ENCODE results near the gene NTNG1.
"Not testable (repeated sequence)": the region's sequence is repeated elsewhere in the genome, so short reads cannot be mapped to it uniquely, and the experiment has no call there.

Gene NTNG1

DNA sequence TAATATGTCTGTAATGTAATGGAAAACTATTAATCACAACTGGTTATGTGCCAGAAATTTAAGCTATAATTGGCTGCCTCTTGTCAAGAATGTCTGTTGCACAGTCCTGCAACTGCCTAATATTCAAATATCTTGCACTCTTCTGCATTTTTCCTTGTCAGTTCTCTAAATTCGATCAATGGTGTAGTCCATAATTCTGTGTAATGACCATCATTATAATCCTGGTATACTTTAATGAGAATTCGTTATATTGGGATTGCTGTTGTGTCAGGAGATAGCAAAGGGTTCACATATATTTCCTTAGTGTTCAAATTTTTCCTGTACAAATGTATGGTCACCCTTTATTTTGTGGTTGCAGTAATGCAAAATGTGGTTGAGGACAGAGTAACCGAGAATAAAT lies 4.8 kb downstream of the NTNG1 start:
- DNase-seq: no peak

GRCh38 chr1:107147843-107148242 lies 7.0 kb downstream of the NTNG1 start:
- DNase-seq: no peak

DNA sequence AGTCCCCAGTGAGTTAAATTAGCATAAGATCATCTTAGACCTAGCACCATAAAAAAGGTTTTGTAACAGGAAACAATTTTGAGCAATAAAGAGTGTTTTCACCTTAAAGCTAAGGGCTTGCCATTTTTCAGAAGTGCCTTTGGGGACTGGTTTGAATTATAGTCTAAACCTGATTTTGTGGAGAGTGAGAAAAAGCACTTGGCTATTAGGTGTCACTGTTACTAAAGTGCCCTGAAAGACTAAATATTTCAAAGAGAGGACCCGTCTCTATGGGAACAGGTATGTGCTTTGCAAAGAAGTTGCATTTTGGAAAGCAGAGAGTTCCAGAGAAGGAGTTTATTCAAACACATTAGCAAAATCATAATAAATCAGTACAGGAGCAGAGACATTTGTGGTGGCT lies 9.1 kb downstream of the NTNG1 start:
- DNase-seq: no peak

DNA sequence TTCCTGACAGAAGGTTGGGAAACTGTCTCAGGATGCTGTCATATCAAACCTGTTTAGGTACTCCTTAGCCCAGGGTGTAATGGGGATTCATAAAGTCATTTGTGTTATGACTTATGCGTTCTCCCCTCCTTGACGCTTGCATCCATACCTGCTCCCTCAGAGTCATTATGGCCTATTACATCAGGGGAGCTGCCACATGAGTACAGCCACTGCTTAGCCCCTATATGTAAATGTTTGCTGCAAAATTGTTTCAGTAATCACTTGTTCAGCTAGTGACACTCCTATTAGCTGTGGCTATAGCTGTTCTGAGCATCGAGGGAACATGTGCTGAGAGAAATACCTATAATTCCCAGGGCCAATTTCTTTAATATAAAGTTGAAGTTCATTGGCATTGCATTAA lies 10.5 kb downstream of the NTNG1 start:
- no peak for DNase-seq

DNA sequence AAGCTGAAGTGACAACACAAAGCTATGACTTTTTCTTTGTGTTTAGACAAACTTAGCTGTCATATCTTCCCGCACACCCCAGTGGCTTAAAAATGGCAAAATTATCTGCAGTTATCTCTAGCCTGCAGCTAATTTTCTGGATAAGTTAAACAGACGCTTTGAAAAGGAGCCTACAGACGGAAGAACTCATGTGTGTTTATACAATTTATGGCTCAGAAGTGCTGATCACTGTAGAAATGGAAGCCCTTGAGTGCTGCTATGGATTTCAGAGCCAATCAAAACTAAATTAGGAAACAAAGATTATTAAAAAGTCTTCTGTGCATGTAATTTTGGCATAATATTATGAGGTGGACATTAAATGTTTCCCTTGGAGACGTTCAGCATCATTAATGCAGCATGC lies 11.6 kb downstream of the NTNG1 start:
- DNase-seq: no peak

DNA sequence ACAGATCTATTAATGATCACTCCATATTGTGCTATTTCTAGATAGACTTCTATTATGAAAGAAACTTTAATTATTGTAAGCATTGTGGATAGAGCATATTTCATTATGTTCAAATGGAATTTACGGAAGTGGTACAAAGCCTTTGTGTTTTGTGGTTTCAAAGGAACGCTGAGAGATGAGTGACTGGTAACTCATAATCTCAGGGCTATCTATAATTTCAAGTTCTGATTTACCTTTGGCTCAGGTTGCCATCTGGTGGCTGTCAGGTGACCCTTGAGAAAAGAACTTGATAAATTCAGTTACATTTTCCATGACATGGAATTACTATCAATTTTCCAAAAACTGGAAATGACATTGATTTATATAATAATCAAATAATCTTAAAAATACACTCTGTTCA lies 12.2 kb downstream of the NTNG1 start:
- no peak for DNase-seq

DNA sequence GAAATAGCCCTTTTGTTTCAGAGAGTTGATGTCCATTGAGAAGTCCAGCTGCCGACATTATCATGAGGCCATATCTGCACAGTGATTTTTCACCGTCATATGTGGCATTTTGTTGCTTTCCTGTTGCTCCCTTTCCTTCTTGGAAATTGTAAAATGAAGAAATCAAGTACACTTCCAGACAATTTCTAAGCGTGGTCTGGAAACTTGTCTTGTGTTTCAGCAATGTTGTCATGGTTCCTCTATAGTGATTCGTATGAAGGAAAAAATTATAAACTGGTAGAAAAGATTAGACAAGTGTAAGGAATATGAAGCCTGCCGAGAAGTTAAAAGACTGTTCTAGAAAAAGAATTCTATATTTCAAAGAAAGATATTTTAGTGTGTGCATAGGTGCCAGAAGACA lies 17.7 kb downstream of the NTNG1 start:
- no peak for DNase-seq

DNA sequence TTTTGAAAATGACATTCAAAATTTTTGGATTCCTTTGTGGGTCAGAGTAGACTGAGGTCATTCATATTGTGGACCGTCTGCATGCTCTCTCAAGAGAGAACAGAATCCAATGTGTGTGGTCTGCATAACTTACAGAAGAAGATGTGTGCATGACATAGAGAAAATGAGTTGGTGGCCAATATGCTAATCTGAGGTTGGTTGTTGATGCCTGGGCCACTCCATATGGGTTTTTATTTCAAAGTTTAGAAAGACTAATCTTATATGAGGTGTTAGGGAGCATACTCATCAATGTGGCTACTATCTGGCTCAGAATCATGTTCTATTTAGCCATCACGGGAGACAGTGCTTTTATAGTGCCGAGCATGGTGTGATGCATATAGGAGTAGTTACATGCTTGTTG lies 18.2 kb downstream of the NTNG1 start:
- DNase-seq: no peak

DNA sequence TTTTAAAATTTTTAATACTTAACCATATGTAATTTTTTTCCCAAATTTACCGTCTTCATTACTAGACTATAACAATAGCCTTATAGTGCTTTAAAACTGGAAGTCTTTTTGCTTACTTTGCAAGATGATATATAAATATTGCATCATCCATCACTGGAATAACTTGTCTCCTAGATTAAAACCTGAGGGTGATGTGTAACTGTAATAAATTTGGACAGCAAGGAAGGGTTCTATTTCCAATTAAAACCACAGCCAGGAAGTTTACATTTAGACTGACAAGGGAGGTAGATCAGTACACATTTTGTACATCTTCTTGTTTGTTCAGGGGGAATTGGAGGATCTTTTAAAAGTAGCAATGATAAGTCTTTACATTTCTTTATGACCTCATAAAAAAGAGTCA lies 21.9 kb downstream of the NTNG1 start:
- DNase-seq: no peak

GRCh38 chr1:107164901-107165300 lies 24.1 kb downstream of the NTNG1 start:
- not testable (repeated sequence) for DNase-seq

GRCh38 chr1:107169615-107170014 lies 28.8 kb downstream of the NTNG1 start:
- DNase-seq: no peak

DNA sequence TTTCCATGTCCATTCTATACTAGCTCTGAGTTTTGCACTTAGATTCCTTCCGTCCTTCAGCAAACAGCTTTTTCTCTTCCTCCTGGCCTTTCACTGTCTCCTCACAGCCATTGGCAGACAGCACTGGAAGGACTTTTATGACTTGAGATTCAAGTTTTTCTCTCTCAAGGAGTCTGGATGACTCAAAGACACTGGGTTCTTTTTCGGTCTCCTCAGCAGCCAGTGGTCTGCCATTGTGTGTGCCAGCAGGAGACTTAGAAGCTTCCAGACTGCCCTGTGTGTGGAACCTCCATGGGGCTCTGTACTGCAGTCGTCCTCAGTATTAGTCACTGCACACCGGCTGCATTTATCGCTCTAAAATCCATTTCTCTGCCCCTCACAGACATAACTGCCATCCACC lies 30.5 kb downstream of the NTNG1 start:
- DNase-seq: no peak

GRCh38 chr1:107172450-107173170 lies 31.8 kb downstream of the NTNG1 start:
- no peak for DNase-seq

DNA sequence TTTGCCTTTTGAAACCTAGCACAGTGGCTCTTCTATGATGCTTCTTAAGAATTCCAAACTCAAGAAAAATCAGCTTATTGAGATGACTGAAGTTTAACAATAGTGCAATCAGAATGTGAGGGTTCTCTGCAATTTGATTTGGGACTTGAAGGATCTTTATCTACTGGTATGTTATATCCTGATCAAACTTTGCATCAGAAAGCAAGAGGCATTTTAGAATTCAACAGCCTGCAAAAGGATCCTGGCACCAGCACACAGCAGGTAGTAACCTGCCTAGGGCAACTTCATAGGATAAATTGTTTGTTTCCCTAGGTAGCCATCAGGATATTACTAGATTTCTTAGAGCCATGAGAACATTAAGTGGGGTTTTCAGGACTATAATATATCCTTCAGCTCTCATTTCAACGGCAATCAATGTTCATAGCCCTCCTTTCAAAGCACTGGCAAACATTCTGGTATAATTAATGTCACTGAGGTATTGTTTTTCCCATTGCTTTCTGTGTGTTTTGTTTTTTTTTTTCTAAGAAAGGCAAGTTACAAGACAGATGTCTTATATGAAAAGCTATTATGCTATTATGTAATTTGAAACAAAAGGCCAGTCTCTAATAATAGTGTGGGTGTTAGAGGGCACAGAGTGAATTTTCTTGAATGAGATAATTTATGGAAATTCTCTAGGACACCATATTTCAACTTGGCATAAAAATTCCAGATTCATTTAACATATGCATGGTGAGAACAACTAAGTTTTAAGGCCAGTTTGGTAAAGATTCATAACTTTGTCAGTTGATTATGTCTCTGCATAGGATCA lies 34.5 kb downstream of the NTNG1 start:
- no peak for DNase-seq

DNA sequence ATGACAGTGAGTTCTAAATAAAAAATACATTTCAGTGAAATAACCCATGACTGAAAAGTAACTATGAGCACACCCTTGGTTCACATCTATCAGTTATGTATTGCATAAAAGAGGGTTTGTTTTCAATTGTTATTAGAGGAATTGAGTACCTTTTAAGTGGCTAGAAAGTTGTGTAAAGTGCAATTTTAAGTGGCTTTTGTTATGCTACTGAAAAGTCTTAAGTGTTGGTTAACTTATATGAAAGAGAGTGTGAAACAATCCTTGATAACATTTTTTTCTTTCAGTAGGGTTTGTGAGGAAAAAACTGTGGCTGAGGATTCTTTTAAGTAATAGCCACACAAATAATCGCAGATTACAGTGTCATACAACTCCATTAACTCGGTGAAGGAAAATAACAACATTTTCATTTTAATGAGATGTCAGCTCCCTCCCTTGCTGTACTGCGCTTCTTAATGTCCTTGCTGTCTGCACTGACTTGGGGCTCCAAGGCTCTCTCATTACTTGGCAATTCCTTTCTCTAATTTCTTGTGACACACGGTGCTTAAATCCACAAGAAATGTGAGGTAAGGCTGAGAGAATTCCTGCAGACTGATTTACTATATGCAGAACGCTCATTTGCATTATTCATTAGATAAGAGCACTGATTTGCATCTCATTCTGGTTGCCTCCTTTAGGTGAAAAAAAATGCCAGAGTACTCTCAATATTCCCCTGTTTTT lies 40.6 kb downstream of the NTNG1 start:
- DNase-seq: no peak

- no peak for DNase-seq
Measured at GRCh38 chr1:107183011-107183410, 42.2 kb downstream of the NTNG1 start.

GRCh38 chr1:107184888-107185287 lies 44.0 kb downstream of the NTNG1 start:
- no peak for DNase-seq

GRCh38 chr1:107187399-107187798 lies 46.6 kb downstream of the NTNG1 start:
- DNase-seq: no peak

GRCh38 chr1:107188160-107188559 lies 47.3 kb downstream of the NTNG1 start:
- no peak for DNase-seq

DNA sequence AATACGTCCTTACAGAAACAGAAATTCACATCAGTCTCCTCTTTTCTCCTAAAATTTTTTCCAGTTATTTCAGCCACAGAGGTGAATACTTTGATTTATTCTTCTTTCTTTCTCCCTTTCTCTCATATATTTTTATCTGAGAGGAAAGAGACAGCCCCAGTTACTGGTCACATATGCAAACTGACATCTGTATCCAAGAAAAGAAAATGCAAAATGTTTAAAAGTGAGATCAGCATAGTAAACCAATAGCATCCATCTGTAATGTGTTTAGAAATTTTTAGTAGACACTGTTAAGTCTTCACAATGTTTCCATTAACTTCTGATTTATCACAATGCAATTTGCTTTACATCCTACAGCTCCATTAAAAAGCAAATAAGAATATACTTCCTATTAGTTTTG lies 53.5 kb downstream of the NTNG1 start:
- DNase-seq: no peak

DNA sequence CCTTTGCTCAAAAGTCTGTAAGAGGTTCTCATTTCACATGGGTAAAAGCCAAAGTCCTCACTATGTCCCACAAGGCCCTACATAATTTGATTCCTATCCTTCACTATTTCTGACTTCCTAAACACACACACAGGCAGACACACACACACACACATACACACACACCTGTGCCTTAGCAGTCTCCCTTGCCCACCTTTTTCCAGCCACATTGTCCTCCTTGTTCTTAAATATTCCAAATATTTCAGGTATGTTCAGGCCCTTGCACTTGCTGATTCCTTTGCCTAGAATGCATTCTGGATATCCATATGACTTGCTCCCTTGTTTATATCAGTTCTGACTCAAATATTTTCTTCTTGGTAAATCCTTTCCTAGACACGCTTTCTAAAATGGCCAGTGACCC lies 54.6 kb downstream of the NTNG1 start:
- DNase-seq: no peak

GRCh38 chr1:107196973-107197562 lies 56.2 kb downstream of the NTNG1 start:
- DNase-seq: no peak

DNA sequence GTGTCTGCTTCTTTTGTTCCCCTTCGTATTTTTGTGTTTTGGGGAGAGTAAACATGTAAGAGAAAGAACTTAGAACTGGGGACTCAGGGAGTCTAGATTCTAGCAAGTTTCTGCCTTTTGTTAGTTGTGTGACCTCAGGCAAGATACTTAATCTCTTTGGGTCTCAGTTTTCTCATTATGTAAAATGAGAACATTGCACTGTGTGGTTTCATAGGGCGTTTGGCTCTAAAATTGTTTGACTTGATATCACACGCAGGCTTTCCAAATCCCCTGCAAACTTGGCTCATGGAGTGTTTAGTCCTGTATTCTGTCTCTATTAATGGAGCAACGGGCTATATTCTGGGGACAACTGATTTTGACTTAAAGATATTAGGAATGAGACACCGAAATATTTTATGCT lies 57.7 kb downstream of the NTNG1 start:
- no peak for DNase-seq

DNA sequence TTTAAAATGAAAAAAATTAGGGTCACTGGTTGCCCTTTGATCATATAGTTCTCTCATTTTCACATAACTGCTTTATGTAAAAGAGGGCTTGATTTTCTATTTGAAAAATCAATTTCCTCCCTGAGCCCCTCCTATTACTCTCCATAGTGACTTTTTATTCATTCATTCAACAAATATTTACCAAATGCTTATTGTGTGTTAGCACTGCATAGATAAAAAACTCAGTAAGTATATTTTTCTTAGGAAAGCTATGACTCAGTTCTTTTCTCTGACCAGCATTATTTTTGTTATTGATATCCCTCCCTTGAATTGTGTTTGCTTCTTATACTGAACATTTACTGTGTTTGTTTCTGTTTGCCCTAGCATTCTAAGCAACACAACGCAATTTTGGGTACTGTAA lies 59.8 kb downstream of the NTNG1 start:
- no peak for DNase-seq

All from T1000 (cell line).